NCI-H2227 (cell line): ENCODE results near the gene PDAP1.
"Not testable (repeated sequence)": the region's sequence is repeated elsewhere in the genome, so short reads cannot be mapped to it uniquely, and the experiment has no call there.

Experiments used
- DNase-seq: peaks from one replicate; lab custom pipeline; 2025; ENCODE audit not compliant: unreplicated experiment; lab: John Stamatoyannopoulos, UW

Gene PDAP1

GRCh38 chr7:99379693-99380031, 28.7 kb downstream of the PDAP1 start:
- DNase-seq: not testable (repeated sequence)

- DNase-seq: peak; percentile 29
These were observed 29.3 kb downstream of the PDAP1 start for GRCh38 chr7:99379043-99379577.

- peak; percentile 78 for DNase-seq
These were observed 33.2 kb downstream of the PDAP1 start for GRCh38 chr7:99375070-99375807.

- peak; percentile 81 for DNase-seq
These were observed 34.0 kb downstream of the PDAP1 start, which contains the start of gene ARPC1B for GRCh38 chr7:99374111-99375064. Gene ARPC1B, plus strand, starts transcription at chr7:99374730. Its CDS starts 10,985 bp downstream, at chr7:99385715.

- DNase-seq: no peak
These were observed 35.0 kb downstream of the PDAP1 start for GRCh38 chr7:99373091-99374066.

- DNase-seq: no peak
These were observed 35.9 kb downstream of the PDAP1 start for GRCh38 chr7:99372275-99373090.

- DNase-seq: no peak
These were observed 36.9 kb downstream of the PDAP1 start for GRCh38 chr7:99371376-99371920.

GRCh38 chr7:99369767-99370391, 38.5 kb downstream of the PDAP1 start:
- DNase-seq: no peak

GRCh38 chr7:99368750-99369389, 39.5 kb downstream of the PDAP1 start:
- no peak for DNase-seq

GRCh38 chr7:99366646-99367045, 41.8 kb downstream of the PDAP1 start:
- DNase-seq: no peak

GRCh38 chr7:99365318-99366141, 42.9 kb downstream of the PDAP1 start:
- DNase-seq: peak; percentile 21

GRCh38 chr7:99363286-99363685, 45.1 kb downstream of the PDAP1 start:
- DNase-seq: no peak

GRCh38 chr7:99362801-99363200, 45.6 kb downstream of the PDAP1 start:
- no peak for DNase-seq

- DNase-seq: no peak
These were observed 48.8 kb downstream of the PDAP1 start for GRCh38 chr7:99359465-99360154.

- not testable (repeated sequence) for DNase-seq
These were observed 49.9 kb downstream of the PDAP1 start for GRCh38 chr7:99358521-99358920.

- DNase-seq: no peak
These were observed 50.5 kb downstream of the PDAP1 start for GRCh38 chr7:99357701-99358490.
